GM12892 (cell line): Measurements from ENCODE around the gene UBE2M.
"Not testable (repeated sequence)": the region's sequence is repeated elsewhere in the genome, so short reads cannot be mapped to it uniquely, and the experiment has no call there.

Experiments used
- POLR2A ChIP-seq: IDR thresholded peaks from 2 replicates; pipeline ENCODE4 v1.6.1; 2011; ENCODE audit warnings: low read depth, low read length, control low read depth
- POLR2AphosphoS5 ChIP-seq: IDR thresholded peaks from 2 replicates; pipeline ENCODE4 v1.6.1; 2011; ENCODE audit warnings: low read depth, low read length, control low read depth

- not testable (repeated sequence) for TF ChIP-seq POLR2A, POLR2AphosphoS5
Measured at GRCh38 chr19:58606251-58606896, 48.0 kb upstream of the UBE2M start.
